ENCODE data around the gene GNPDA2.

The GNPDA2 gene

GRCh38 chr4:44725726-44726037, 674 bp downstream of the GNPDA2 start:
- no peak for TF ChIP-seq CTCF (conservative IDR thresholded peaks at IDR 0.05; ENCODE audit: control insufficient read depth, insufficient read depth, low read depth, low read length)
- DNase-seq (ENCODE audit: low read depth): peak; percentile 41
- H3K4me3 ChIP-seq (ENCODE audit: control insufficient read depth, low read depth, low read length): peak overlapping the region; percentile 86

GRCh38 chr4:44725166-44725565, 1.2 kb downstream of the GNPDA2 start:
- peak overlapping the region; percentile 86 for H3K4me3 ChIP-seq (ENCODE audit: control insufficient read depth, low read depth, low read length)
- peak; percentile 21 for DNase-seq (ENCODE audit: low read depth)
- TF ChIP-seq CTCF (conservative IDR thresholded peaks at IDR 0.05; ENCODE audit: control insufficient read depth, insufficient read depth, low read depth, low read length): no peak

- H3K4me3 ChIP-seq (ENCODE audit: control insufficient read depth, low read depth, low read length): no peak overlapping the region
- TF ChIP-seq CTCF (conservative IDR thresholded peaks at IDR 0.05; ENCODE audit: control insufficient read depth, insufficient read depth, low read depth, low read length): no peak
- no peak for DNase-seq (ENCODE audit: low read depth)
Observed at GRCh38 chr4:44722001-44722400, 4.4 kb downstream of the GNPDA2 start.

- TF ChIP-seq CTCF (conservative IDR thresholded peaks at IDR 0.05; ENCODE audit: control insufficient read depth, insufficient read depth, low read depth, low read length): no peak
- no peak overlapping the region for H3K4me3 ChIP-seq (ENCODE audit: control insufficient read depth, low read depth, low read length)
- DNase-seq (ENCODE audit: low read depth): no peak
Observed at GRCh38 chr4:44720371-44720770, 6.0 kb downstream of the GNPDA2 start.

GRCh38 chr4:44716597-44716996, 9.8 kb downstream of the GNPDA2 start:
- DNase-seq (ENCODE audit: low read depth): no peak
- TF ChIP-seq CTCF (conservative IDR thresholded peaks at IDR 0.05; ENCODE audit: control insufficient read depth, insufficient read depth, low read depth, low read length): no peak
- H3K4me3 ChIP-seq (ENCODE audit: control insufficient read depth, low read depth, low read length): no peak overlapping the region

GRCh38 chr4:44713125-44713524, 13.2 kb downstream of the GNPDA2 start:
- no peak for TF ChIP-seq CTCF (conservative IDR thresholded peaks at IDR 0.05; ENCODE audit: control insufficient read depth, insufficient read depth, low read depth, low read length)
- no peak for DNase-seq (ENCODE audit: low read depth)

GRCh38 chr4:44704673-44705072, 21.7 kb downstream of the GNPDA2 start:
- no peak for TF ChIP-seq CTCF (conservative IDR thresholded peaks at IDR 0.05; ENCODE audit: control insufficient read depth, insufficient read depth, low read depth, low read length)
- no peak for DNase-seq (ENCODE audit: low read depth)
- no peak overlapping the region for H3K4me3 ChIP-seq (ENCODE audit: control insufficient read depth, low read depth, low read length)

More at GRCh38 chr4:44713125-44713524, 13.2 kb downstream of the GNPDA2 start:
- no peak overlapping the region for H3K4me3 ChIP-seq (ENCODE audit: control insufficient read depth, low read depth, low read length)

Data from fibroblast of mammary gland (primary cell).